Stimulated activated CD8-positive, alpha-beta memory T cell treated with anti-CD3 and anti-CD28 coated beads, Interleukin-12 subunit alpha, Interleukin-12 subunit beta, amount 100 ng/mL, for 24 hours (primary cell): Measurements from ENCODE around the gene PTPRT.

ENCODE experiments used
- DNase-seq: peaks from one replicate; pipeline ENCODE4 v3.0.0-alpha.2; 2020; ENCODE audit errors: extremely low read depth

The PTPRT gene

DNA sequence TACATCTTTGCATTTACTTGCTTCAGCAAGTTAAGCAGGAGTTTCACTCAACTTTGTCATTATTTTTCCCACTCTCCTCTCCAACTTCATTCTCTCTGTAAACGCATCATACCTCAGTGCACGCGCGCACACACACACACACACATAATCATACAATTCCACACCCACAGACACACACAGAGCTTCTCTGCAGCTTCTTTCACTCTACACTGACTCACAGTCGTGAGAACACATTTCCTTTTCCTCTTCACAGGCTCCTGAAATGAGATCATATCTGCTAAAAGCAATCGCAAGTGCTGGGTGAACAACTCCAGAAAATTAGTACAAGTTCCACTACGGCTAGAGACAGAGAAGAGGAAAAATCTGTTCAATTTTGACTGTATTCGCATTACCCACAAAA, 215.4 kb downstream of the PTPRT start:
- DNase-seq: no peak

- no peak for DNase-seq
These were observed 217.1 kb downstream of the PTPRT start for GRCh38 chr20:42972591-42972990.

DNA sequence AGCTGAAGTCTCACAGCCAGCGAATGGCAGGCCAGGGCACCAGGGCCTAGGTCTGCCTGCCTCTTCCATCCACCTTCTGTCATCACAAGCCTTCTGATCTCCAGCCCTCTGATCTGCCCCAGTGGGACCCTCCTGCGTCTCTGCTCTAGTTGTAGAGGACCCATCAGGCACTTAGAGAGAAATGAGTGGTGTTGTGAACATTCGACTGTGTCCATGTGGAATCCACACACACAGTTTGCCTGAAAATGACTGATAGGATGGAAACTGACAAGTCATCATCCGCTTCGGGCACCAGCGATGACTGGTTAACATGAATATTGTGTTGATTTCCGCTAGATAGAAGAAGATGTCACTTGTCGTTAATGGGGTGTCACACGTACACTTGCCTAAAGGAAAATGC, 221.0 kb downstream of the PTPRT start:
- DNase-seq: no peak

- DNase-seq: no peak
These were observed 225.9 kb downstream of the PTPRT start for GRCh38 chr20:42963796-42964195.

- no peak for DNase-seq
These were observed 227.9 kb downstream of the PTPRT start for GRCh38 chr20:42961771-42962170.

DNA sequence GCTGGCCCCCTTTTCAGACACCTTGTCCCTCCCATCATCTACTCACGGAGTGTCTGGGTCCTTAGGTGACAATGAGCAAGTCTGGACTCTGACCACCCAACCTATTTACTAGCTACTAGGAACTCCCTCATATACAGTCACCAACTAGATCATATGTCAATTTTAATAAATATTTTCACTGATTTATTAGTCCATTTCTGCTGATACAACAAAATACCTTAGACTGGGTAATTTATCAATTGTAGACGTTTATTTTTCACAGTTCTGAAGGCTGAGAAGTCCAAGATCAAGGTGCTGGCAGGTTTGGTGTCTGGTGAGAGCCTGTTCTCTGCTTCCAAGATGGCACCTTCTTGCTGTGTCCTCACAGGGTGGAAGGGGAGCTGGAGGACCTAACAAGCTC, 229.7 kb downstream of the PTPRT start:
- DNase-seq: no peak

DNA sequence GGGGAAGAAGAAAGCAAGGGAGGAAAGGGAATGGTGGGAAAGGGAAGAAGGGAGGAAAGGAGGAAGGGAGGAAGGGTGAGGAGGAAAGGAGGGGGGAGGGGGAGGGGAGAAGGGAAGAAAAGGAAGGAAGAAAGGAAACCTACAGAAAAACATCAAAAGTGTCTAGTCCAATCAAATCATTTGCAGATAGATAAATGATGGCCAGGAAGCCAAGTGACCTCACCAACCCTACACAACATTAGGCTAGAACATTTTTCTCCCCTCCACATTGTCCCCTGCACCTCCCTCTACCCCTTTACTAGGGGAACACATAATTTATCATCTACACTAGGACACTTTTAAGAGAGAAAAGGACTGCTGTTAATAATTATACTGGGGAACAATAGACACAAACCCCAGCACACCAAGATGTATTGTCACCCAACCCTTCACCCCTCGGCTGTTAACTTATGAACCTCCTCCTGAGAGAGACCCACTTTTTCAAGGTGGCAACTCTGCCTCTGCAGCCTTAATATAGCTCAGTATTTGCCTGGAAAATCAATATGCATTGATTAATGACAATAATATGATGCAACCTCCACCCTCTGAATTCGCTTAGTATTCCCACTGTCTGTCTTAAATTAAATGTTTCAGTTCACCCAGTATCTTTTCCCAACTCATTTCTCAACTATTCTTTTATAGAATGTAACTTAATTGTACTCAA, 231.2 kb downstream of the PTPRT start:
- DNase-seq: no peak

DNA sequence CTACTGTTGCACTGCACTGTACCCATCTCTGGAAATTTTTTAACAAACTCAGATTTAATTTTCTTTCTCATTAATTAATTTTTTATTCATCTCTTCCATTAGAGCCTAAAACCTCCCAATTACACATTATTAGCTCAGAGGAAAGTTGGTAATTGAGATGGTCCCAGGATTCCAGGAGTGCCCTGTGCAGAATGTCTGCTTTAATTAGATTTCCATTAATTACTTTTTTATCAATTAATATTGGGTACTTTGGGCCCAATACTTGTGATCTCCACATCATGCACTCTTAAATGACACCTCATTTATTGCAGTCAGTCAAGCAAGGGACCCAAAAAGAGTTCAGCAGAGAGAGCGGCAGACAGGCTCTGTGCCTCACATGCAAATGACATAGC, 232.0 kb downstream of the PTPRT start:
- no peak for DNase-seq

DNA sequence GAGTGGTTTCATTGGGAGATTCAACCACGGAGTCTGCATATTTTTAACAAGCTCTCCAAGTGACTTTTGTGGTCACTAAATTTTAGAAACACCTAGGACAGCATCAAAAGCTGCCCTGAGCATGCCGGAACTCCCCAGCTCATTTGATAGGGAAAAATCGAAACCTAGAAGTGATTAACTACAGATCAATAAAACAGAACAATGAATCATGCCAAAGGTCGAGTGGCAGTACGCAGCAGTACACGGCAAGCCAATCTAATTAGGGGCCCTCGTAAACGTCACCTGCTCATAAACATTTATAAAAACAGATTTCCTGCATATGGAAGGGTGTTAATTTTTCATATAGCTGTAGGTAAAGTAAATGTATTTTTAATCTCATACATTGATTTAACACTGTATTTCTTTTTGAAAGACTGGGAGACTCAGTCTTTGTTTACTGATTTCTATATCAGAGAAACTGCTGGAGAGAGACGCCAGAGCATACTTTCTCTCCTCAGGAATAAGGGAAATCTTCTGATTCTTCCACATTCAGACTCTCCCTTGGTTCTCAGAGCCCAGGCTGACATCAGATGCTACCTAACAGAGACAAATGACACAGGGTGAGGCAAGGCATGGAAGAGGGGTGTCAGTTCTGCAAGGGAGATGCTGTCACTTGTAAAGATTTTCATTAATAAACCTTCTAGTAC, 232.5 kb downstream of the PTPRT start:
- DNase-seq: no peak

GRCh38 chr20:42955713-42956112, 234.0 kb downstream of the PTPRT start:
- no peak for DNase-seq

- DNase-seq: no peak
These were observed 234.8 kb downstream of the PTPRT start for GRCh38 chr20:42954951-42955350.

DNA sequence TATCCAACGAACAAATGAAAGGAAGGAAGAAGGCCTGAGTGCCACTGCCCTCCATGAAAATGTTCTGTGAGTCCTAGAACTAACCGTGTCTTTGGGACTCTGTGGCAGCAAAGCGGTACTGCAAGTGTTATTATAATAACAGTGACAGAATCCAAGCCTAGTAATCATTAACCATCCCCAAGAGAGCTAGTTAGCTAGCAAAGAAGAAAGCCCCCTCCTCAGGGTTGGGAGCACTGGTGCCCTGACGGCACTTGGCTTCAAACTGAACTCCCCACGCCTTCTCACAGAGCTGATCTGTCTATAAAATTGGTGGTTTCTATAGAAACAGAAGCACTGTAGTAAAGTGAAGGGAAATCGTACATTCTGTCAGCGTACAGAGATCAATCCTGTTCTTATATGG, 239.8 kb downstream of the PTPRT start:
- DNase-seq: no peak

GRCh38 chr20:42945234-42945994, 244.3 kb downstream of the PTPRT start:
- DNase-seq: no peak

- no peak for DNase-seq
These were observed 248.1 kb downstream of the PTPRT start for GRCh38 chr20:42941629-42942028.

DNA sequence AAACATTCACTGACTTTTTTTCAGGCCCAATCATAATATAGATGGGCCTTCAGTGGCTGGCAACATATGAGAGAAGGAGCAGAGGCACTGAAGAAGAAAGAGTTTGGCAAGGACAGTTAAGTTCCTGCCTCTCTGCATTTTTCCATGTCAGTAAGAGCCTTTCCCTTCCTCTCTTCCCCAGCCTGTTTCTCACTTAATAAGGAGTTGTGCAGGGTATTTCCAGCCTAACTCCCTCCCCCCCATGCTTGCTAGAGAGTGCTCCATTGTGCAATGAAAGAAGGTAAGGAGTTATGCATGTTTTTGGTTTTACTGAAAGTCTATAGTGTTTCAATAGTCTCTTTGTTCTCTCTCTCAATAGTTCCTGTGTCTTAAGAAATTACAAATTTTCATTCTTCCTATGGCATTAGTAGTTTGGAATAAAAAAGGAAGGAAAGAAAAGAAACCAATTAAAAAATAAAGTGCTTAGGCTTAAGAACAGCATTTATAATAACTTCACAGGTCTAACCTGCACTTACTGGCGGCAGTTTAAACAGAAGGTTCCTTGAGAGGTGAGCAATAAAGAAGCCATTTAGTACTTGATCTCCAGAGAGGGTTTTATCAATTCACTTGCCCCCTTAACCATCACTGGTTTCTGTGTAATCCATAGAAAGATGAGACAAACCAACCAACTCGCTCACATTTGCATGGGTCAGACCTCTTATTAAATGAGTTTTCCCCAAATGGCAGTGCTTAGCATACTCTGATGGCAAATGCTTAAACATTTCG, 251.1 kb downstream of the PTPRT start:
- DNase-seq: no peak

- no peak for DNase-seq
These were observed 253.2 kb downstream of the PTPRT start for GRCh38 chr20:42936482-42936881.

GRCh38 chr20:42924215-42924614, 265.5 kb downstream of the PTPRT start:
- DNase-seq: no peak

GRCh38 chr20:42923348-42923918, 266.3 kb downstream of the PTPRT start:
- DNase-seq: no peak

DNA sequence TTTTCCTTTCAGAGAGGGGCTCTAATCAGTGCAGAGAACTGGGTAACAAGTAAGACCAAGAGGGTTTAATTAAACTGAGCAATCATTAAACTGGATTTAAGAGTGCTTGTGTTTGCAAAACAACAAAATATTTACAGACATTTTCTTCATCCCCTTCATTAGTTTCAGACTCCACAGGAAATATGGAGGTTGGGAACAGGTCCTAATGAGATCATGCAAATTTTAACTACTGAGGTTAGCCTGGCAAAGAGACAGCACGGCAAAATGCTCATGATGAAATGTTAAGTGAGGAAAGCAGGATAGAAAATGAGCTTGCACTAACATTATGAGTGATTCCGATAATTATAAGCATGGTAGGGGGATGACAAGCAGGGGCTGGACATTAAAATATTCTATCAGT, 268.9 kb downstream of the PTPRT start:
- DNase-seq: no peak

- DNase-seq: no peak
These were observed 270.4 kb downstream of the PTPRT start for GRCh38 chr20:42919316-42919715.

DNA sequence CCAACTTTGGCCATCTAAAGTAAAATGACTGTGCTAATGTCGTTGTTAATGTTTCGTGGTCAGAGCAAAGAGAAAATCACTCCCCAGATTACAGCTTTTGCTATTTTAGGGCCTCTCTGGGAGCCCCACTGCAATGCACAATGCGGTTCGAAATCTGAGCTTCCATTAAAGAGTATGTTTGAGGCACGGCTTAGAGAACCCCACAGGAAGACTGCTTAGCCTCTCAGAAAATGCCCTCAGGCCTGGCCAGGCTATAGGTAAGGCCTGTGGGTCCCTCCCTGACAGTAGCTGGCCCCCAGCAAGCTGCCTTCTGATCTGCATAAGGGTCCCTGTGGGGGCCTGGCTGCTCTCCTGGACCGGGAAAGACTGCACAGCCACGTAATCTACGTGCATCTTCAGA, 274.6 kb downstream of the PTPRT start:
- no peak for DNase-seq

DNA sequence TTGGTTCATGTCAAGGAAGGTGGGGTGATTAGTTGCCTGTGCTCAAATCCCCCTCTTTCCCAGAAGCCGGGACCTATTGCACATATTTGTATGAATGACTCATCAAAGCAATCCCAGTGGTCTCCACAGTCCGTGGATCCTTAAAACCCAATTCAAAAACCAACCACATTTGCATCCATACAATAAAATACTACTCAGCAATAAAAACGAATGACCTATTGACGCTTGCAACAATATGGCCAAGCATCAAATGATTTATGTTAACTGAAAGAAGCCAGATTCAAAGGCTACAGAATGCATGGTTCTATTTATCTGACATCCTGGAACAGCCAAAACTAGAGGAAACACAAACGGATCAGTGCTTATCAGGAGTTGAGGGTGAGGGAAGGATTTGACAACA, 275.4 kb downstream of the PTPRT start:
- DNase-seq: no peak
